ENCODE measurements around the gene TMEM39B.

DNA sequence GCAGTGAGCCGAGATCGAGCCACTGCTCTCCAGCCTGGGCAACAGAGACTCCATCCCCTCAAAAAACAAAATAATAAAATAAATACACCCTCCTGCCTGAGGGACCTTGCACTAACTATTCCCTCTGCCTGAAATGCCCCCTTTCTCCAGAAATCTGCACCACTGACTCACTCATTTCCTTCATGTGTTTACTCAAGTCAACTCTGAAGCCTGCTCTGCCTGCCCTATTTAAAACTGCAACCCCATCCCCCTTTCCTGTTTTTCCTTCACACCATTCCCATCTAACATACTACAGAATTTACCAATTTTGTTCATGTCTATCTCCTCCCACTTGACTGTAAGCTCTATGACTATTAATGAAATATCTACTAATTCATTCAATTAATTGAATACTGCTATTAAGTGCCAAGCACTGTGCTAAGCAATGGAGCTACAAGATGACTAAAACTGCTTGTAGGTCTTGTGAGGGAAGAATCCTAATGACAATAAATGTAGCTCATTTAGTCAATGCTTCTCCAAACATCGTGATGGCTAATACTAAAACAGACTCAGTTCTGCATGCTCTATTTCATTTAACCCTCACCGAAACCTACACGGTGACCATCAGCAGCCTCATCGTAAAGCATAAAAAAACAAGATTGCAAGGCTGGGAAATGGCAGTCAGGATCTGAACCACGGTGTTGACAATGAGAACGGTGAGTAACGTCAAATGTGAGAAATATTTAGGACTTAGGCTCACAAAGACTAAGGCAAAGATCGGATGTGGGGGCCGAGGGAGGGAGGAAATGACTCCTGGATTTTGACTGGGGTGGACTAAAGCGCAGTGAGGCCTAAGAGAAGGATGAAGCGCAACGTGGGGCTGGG lies 749 bp upstream of the TMEM39B start:
- TF ChIP-seq CTCF (IDR thresholded peaks at IDR 0.05) (no peak), POLR2A (IDR thresholded peaks at IDR 0.05) (no peak), POLR2AphosphoS5 (IDR thresholded peaks at IDR 0.05) (no peak)
